ENCODE data around the gene CBY3. TPM values are rescaled to one million over a fixed set of nuclear protein-coding genes. Genes with fewer than 3 reads are reported as not detected.

CBY3 gene
- total and polyA plus RNA-seq, 2 of the 13 experiments (the other 11 are each of a cell fraction or from before 2014, with no cell fraction given) = not detected

DNA sequence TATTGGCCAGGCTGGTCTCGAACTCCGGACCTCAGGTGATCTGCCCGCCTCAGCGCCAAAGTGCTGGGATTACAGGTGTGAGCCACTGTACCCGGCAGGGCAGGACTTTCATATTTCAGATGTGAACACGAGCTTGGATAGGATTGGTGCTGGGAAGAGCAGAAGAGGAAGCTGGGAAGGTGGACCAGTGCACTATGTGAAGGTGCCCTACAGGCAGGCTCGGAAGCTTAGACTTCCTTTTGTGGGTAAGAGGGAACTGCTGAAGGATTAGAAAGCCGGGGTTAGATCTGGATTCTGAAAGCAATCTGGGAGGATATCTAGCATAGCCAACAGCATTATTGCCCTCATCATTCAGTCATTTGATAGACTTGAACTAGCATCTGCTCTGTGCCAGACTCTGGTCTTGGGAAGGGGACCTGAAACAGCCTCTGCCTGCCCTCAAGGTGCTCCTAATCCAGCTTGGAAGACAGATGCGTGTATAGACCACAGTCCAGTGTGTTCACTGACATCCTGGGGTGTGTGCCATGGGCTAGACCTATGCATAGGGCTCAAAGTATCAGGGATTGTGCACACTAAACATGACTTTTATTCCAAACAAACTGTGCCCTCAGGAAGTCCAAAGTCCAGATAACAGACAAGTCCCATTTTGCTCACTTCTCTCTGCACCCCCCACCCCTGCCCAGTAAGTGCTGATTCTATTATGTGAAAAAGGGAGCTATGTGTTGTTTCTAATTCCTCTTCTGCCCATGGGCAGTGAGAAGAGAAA, 637 bp downstream of the CBY3 start (continued):
- TF ChIP-seq ZNF691 (CRISPR knock-in tag; IDR thresholded peaks at IDR 0.05; ENCODE audit: borderline replicate concordance, low read depth) (no peak; the same call in 1 of the 2 replicates), KDM5A (IDR thresholded peaks at IDR 0.05; ENCODE audit: borderline replicate concordance, low read length) (no peak), THRA (CRISPR knock-in tag; IDR thresholded peaks at IDR 0.05; ENCODE audit: borderline replicate concordance) (no peak), ZNF546 (CRISPR knock-in tag; conservative IDR thresholded peaks at IDR 0.05) (no peak), ZFAT (CRISPR knock-in tag; conservative IDR thresholded peaks at IDR 0.05) (no peak), JUND (CRISPR knock-in tag; IDR thresholded peaks at IDR 0.05) (0 out of 2 replicates have a peak, but pooled peaks have one; percentile 11), EHMT2 (IDR thresholded peaks at IDR 0.05; ENCODE audit: borderline replicate concordance, low read depth, low read length) (peak; percentile 41; the same call in 1 of the 2 replicates), RBAK (CRISPR knock-in tag; IDR thresholded peaks at IDR 0.05) (no peak), CHD2 (IDR thresholded peaks at IDR 0.05; ENCODE audit: low read depth, low read length) (no peak), PAF1 (CRISPR knock-in tag; IDR thresholded peaks at IDR 0.05) (no peak), CC2D1A (CRISPR knock-in tag; IDR thresholded peaks at IDR 0.05) (0 out of 2 replicates have a peak, but pooled peaks have one; percentile 35)
- TF ChIP-seq, protein P1, sequence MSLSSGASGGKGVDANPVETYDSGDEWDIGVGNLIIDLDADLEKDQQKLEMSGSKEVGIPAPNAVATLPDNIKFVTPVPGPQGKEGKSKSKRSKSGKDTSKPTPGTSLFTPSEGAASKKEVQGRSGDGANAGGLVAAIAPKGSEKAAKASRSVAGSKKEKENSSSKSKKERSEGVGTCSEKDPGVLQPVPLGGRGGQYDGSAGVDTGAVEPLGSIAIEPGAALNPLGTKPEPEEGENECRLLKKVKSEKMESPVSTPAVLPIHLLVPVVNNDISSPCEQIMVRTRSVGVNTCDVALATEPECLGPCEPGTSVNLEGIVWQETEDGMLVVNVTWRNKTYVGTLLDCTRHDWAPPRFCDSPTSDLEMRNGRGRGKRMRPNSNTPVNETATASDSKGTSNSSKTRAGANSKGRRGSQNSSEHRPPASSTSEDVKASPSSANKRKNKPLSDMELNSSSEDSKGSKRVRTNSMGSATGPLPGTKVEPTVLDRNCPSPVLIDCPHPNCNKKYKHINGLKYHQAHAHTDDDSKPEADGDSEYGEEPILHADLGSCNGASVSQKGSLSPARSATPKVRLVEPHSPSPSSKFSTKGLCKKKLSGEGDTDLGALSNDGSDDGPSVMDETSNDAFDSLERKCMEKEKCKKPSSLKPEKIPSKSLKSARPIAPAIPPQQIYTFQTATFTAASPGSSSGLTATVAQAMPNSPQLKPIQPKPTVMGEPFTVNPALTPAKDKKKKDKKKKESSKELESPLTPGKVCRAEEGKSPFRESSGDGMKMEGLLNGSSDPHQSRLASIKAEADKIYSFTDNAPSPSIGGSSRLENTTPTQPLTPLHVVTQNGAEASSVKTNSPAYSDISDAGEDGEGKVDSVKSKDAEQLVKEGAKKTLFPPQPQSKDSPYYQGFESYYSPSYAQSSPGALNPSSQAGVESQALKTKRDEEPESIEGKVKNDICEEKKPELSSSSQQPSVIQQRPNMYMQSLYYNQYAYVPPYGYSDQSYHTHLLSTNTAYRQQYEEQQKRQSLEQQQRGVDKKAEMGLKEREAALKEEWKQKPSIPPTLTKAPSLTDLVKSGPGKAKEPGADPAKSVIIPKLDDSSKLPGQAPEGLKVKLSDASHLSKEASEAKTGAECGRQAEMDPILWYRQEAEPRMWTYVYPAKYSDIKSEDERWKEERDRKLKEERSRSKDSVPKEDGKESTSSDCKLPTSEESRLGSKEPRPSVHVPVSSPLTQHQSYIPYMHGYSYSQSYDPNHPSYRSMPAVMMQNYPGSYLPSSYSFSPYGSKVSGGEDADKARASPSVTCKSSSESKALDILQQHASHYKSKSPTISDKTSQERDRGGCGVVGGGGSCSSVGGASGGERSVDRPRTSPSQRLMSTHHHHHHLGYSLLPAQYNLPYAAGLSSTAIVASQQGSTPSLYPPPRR (CRISPR knock-in tag; IDR thresholded peaks at IDR 0.05; ENCODE audit: borderline replicate concordance) = 0 out of 2 replicates have a peak, but pooled peaks have one; percentile 62
- TF ChIP-seq, protein P2, sequence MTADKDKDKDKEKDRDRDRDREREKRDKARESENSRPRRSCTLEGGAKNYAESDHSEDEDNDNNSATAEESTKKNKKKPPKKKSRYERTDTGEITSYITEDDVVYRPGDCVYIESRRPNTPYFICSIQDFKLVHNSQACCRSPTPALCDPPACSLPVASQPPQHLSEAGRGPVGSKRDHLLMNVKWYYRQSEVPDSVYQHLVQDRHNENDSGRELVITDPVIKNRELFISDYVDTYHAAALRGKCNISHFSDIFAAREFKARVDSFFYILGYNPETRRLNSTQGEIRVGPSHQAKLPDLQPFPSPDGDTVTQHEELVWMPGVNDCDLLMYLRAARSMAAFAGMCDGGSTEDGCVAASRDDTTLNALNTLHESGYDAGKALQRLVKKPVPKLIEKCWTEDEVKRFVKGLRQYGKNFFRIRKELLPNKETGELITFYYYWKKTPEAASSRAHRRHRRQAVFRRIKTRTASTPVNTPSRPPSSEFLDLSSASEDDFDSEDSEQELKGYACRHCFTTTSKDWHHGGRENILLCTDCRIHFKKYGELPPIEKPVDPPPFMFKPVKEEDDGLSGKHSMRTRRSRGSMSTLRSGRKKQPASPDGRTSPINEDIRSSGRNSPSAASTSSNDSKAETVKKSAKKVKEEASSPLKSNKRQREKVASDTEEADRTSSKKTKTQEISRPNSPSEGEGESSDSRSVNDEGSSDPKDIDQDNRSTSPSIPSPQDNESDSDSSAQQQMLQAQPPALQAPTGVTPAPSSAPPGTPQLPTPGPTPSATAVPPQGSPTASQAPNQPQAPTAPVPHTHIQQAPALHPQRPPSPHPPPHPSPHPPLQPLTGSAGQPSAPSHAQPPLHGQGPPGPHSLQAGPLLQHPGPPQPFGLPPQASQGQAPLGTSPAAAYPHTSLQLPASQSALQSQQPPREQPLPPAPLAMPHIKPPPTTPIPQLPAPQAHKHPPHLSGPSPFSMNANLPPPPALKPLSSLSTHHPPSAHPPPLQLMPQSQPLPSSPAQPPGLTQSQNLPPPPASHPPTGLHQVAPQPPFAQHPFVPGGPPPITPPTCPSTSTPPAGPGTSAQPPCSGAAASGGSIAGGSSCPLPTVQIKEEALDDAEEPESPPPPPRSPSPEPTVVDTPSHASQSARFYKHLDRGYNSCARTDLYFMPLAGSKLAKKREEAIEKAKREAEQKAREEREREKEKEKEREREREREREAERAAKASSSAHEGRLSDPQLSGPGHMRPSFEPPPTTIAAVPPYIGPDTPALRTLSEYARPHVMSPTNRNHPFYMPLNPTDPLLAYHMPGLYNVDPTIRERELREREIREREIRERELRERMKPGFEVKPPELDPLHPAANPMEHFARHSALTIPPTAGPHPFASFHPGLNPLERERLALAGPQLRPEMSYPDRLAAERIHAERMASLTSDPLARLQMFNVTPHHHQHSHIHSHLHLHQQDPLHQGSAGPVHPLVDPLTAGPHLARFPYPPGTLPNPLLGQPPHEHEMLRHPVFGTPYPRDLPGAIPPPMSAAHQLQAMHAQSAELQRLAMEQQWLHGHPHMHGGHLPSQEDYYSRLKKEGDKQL (CRISPR knock-in tag; IDR thresholded peaks at IDR 0.05; ENCODE audit: low read depth) = no peak
- TF ChIP-seq, protein P3, sequence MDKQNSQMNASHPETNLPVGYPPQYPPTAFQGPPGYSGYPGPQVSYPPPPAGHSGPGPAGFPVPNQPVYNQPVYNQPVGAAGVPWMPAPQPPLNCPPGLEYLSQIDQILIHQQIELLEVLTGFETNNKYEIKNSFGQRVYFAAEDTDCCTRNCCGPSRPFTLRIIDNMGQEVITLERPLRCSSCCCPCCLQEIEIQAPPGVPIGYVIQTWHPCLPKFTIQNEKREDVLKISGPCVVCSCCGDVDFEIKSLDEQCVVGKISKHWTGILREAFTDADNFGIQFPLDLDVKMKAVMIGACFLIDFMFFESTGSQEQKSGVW (CRISPR knock-in tag; IDR thresholded peaks at IDR 0.05; ENCODE audit: borderline replicate concordance) = no peak

Data from HepG2 (cell line).